Peyer's patch (tissue), 4 donors: Measurements from ENCODE around the gene CDCA7L. TPM values are rescaled to one million over a fixed set of nuclear protein-coding genes. Genes with fewer than 3 reads are reported as not detected.
A peak's percentile ranks its signal among the peaks of the same experiment; 100 is the strongest.

Experiments
- DNase-seq, 3 donors: peaks; one replicate each; pipeline ENCODE4 v3.0.0-alpha.2; 2017 to 2019
- H3K27ac ChIP-seq, 4 donors: fragments of 200-600 bp; sonication (generic); one replicate each; pipeline ENCODE4 v1.5.1; 2016 to 2019
- H3K27me3 ChIP-seq, 2 donors: fragments of 200-600 bp; sonication (generic); one replicate each; pipeline ENCODE4 v1.5.1; 2019
- H3K36me3 ChIP-seq, 3 donors: fragments of 200-600 bp; sonication (generic); one replicate each; pipeline ENCODE4 v1.5.1; 2016 to 2019
- H3K4me1 ChIP-seq, 4 donors: fragments of 200-600 bp; sonication (generic); one replicate each; pipeline ENCODE4 v1.5.1; 2016 to 2019
- H3K4me3 ChIP-seq, 4 donors: fragments of 200-600 bp; sonication (generic); 1 replicate in 3 of 4; 2 replicates in 1 of 4; pipeline ENCODE4 v1.5.1; 2016 to 2019; ENCODE audit warnings: mild to moderate bottlenecking in 1 of 4
- H3K9me3 ChIP-seq, 4 donors: fragments of 200-600 bp; sonication (generic); one replicate each; pipeline ENCODE4 v1.5.1; 2016 to 2019; ENCODE audit warnings: mild to moderate bottlenecking in 1 of 4
- POLR2A ChIP-seq, 2 donors: fragments of 450-650 bp; IDR thresholded peaks; one replicate each; pipeline ENCODE4 v1.5.1; 2017; ENCODE audit warnings: antibody characterized with exemption in 2 of 2, mild to moderate bottlenecking in 2 of 2, moderate library complexity in 2 of 2
- total RNA-seq, 4 donors: library from RNA; depleted of rRNA; stranded (reverse); fragments of >200 nt; gene quantifications; one replicate each; pipeline ENCODE4 v1.1.0, GENCODE V29; 2016
- TF ChIP-seq, protein P1 (sequence below), 6 experiments: fragments of 450-650 bp in 4 of 6; fragments of 200-600 bp in 2 of 6; sonication (generic) in 1 of 6; IDR thresholded peaks; one replicate each; pipeline ENCODE4 v1.5.1; 2017 to 2019; ENCODE audit warnings: antibody characterized with exemption in 6 of 6, mild to moderate bottlenecking in 3 of 6, moderate library complexity in 1 of 6

CDCA7L gene, protein sequence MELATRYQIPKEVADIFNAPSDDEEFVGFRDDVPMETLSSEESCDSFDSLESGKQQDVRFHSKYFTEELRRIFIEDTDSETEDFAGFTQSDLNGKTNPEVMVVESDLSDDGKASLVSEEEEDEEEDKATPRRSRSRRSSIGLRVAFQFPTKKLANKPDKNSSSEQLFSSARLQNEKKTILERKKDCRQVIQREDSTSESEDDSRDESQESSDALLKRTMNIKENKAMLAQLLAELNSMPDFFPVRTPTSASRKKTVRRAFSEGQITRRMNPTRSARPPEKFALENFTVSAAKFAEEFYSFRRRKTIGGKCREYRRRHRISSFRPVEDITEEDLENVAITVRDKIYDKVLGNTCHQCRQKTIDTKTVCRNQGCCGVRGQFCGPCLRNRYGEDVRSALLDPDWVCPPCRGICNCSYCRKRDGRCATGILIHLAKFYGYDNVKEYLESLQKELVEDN
- total RNA-seq, result 10 to 100 TPM in 3 of 4 donors, 1 to 10 TPM in 1; 6.8 to 51.2 (median 19.8) TPM

DNA sequence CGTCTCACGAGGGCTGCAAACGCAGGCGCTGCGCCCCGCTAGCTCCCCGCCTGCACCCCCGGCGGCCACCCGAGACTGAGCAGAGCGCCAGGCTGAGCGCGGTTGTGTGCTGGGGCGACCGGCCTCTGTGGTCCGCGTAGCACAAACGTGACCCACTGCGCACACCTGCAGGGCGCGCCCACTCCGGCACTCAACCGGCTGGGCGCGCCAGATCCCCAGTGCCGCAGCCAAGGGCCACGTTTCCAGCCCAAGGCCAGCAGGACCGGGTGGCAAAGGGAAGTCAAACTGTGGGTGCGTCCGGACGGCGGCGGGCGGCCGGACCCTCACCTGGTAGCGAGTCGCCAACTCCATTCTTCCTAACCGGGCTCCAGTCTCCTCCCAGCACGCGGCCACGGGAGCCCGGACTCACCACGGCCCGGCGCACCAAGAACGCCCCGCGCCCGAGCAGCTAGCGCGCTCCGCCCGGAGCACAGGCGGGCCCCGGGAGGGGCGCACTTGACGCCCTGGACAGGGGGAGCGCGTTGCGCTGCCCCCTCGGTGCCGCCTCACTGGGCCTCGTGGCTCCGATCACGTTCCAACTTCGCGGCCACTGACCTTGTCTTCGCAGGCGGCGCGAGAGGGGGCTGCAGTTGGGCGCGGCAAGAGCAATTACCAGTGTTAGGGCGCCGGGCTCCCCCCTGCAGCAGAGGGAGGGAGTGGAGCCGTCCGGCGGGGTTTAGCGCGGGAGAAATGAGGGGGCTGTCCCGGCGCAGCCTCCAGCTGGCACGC is at the start of gene CDCA7L:
Gene CDCA7L, minus strand, starts transcription at position 446 of the 768 bp plus-strand sequence. Its CDS starts 95 bp downstream, at position 351.
- Histone ChIP-seq H3K4me3 (peak within 1 kb of the TSS; percentile 59 to 69 (median 68)), H3K27ac (peak within 1 kb of the TSS; percentile 47 to 86 (median 80)), H3K9me3 (no peaks in the 10 kb centered on the region), H3K36me3 (no peaks in the 10 kb centered on the region), H3K27me3 (no peaks in the 10 kb centered on the region), H3K4me1 (peaks cover 0 to 9% (median 2%) of the 10 kb centered on the region in 4 donors)
- TF ChIP-seq, protein P1, sequence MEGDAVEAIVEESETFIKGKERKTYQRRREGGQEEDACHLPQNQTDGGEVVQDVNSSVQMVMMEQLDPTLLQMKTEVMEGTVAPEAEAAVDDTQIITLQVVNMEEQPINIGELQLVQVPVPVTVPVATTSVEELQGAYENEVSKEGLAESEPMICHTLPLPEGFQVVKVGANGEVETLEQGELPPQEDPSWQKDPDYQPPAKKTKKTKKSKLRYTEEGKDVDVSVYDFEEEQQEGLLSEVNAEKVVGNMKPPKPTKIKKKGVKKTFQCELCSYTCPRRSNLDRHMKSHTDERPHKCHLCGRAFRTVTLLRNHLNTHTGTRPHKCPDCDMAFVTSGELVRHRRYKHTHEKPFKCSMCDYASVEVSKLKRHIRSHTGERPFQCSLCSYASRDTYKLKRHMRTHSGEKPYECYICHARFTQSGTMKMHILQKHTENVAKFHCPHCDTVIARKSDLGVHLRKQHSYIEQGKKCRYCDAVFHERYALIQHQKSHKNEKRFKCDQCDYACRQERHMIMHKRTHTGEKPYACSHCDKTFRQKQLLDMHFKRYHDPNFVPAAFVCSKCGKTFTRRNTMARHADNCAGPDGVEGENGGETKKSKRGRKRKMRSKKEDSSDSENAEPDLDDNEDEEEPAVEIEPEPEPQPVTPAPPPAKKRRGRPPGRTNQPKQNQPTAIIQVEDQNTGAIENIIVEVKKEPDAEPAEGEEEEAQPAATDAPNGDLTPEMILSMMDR (IDR thresholded peaks at IDR 0.05), result no peak
- peak; percentile 21 to 35 for TF ChIP-seq POLR2A (IDR thresholded peaks at IDR 0.05)
- DNase-seq, result peak; percentile 81 to 89 (median 84)

DNA sequence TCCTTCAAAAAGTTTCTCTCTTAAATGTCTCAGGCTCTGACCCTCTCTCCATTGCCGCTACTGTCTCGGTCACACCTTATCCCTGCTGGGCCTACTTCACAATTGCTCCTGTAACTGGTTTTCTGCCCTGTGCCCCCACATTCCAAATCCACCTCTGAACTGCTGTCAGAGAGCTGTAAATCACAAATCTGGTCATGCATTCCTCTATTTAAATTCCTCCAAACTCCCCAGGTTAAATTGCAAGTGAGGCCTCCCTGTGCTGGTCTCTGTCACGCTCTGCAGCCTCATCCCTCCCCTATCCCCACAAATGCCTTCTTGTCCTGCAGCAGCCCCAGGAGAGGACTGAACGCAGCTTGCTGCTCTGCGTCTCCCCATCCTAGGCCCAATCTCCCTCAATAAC is 40.4 kb upstream of the CDCA7L start:
- H3K4me1 ChIP-seq, result no peaks in the 10 kb centered on the region
- no peak for DNase-seq
- no peaks in the 10 kb centered on the region for H3K36me3 ChIP-seq
- H3K27ac ChIP-seq, result no peak overlapping the region
- no peak overlapping the region for H3K4me3 ChIP-seq
- H3K27me3 ChIP-seq, result no peaks in the 10 kb centered on the region
- H3K9me3 ChIP-seq, result no peaks in the 10 kb centered on the region
- TF ChIP-seq, protein P1 (IDR thresholded peaks at IDR 0.05), result no peak
- no peak for TF ChIP-seq POLR2A (IDR thresholded peaks at IDR 0.05)

DNA sequence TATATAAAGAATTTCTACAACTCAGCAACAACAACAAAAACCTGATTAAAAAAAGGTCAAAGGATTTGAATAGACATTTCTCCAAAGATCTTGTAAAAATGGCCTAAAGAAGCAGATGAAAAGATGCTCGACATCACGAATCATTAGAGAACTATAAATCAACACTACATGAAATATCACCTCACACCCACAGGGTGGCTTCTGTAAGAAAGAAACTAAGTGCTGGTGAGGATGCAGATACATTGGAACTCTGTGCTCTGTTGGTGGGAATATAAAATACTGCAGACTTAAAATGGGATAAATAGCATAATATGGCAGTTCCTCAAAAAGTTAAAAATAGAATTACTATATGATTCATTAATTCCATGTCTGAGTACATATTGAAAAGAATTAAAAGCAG is 38.3 kb upstream of the CDCA7L start:
- Histone ChIP-seq H3K9me3 (no peaks in the 10 kb centered on the region), H3K4me3 (no peak overlapping the region), H3K36me3 (no peaks in the 10 kb centered on the region), H3K4me1 (no peaks in the 10 kb centered on the region), H3K27me3 (no peaks in the 10 kb centered on the region), H3K27ac (no peak overlapping the region)
- TF ChIP-seq, protein P1 (IDR thresholded peaks at IDR 0.05), result no peak
- TF ChIP-seq POLR2A (IDR thresholded peaks at IDR 0.05), result no peak
- no peak for DNase-seq

DNA sequence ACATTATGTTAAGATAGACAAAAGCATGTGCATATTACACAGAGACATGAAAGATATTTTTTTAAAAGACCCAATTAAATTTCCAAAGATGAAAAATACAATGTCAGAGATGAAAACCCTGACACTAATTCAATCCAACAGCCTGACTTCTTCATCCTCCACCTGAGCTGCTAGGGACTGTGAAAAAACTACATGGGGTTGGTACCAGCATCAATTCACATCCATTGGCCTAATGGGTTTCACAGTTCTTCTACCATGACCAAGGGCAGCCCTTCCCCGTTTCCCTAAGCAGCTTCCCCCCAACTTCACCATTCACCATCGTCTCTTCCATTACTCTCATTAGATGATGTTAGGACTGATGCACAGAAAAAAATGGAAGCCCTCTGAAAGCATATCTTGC is 37.4 kb upstream of the CDCA7L start:
- H3K9me3 ChIP-seq, result no peaks in the 10 kb centered on the region
- H3K27me3 ChIP-seq, result no peaks in the 10 kb centered on the region
- no peaks in the 10 kb centered on the region for H3K36me3 ChIP-seq
- no peak for TF ChIP-seq POLR2A (IDR thresholded peaks at IDR 0.05)
- TF ChIP-seq, protein P1 (IDR thresholded peaks at IDR 0.05), result no peak
- no peak overlapping the region for H3K27ac ChIP-seq
- no peak for DNase-seq
- no peaks in the 10 kb centered on the region for H3K4me1 ChIP-seq
- H3K4me3 ChIP-seq, result no peak overlapping the region

DNA sequence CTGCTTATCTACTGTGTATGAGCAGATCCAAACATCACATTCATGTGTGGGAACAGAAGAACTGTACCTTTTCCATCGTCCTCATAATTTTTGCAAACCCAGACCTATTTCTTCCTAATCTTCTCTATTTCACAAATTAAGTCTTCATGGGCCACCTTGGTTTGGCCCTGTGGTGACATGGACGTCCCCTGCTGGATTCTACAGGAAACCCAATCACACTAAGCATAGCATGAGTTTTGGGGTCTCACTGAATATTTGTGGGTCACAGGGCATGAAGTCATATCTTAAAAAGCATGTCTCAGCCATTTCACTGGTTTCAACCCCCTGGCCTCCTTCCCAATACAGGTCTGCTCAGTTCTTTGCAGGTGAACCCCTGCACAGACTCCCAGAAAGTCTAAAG is 35.8 kb upstream of the CDCA7L start:
- H3K4me3 ChIP-seq, result no peak overlapping the region
- H3K4me1 ChIP-seq, result no peaks in the 10 kb centered on the region
- H3K9me3 ChIP-seq, result no peaks in the 10 kb centered on the region
- TF ChIP-seq, protein P1 (IDR thresholded peaks at IDR 0.05), result no peak
- no peak for TF ChIP-seq POLR2A (IDR thresholded peaks at IDR 0.05)
- DNase-seq, result no peak
- no peak overlapping the region for H3K27ac ChIP-seq
- H3K36me3 ChIP-seq, result no peaks in the 10 kb centered on the region
- H3K27me3 ChIP-seq, result no peaks in the 10 kb centered on the region
